ENCODE data around the gene IRF9.
A peak's percentile ranks its signal among the peaks of the same experiment; 100 is the strongest.

Gene IRF9

DNA sequence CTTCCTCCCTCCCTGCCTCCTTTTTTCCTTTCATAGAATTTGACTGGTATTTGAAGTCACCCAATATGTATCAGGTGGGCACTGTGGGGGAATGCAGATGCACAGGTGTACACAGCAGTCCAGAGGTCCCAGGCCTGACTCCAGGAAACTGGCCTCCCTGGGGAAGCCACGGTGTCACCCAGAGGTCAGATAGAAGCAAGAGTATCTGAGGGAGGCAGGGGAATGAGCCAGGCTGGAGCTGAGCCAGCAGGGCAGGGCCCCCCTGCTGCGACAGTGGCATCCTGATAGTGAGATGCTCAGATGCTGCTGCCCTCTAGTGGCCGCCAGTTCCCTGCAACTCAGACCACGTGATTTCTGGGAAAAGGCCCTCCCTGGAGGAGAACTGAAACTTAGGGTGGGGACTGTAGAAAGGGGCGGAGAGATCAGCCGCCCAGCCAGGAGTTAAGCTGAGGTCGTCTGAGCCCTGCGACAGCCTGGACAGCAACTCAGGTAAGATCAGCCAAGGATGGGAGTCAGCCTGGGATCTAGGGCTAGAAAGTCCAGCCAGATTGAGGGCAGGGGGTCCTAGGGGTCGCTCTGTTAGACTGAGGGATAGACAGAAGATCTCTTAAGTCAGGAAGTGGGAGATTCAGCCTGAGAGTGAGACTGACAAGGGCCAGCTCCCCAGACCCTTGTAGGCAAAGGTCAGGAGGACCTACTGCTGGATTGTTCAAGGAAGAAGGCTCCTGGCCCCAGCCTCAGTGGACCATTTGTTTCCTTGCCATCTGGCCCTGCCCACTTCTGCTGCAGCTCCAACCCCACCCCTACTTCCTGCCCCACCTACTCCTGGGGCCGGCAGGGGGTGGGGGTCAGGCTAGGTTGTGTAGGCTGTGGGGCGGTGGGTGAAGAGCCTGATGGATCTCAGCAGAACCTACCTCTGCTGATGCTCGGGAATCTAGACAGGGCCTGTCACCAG, at the start of gene IRF9:
Gene IRF9, plus strand, starts transcription at position 416 of the 955 bp plus-strand sequence. CDS start 880 bp downstream, outside the sequence.
- Histone ChIP-seq H3K9ac (peak within 1 kb of the TSS; percentile 38; the same call in 1 of the 2 replicates), H3K27ac (peak within 1 kb of the TSS; percentile 14; the same call in 1 of the 2 replicates), H3K4me1 (ENCODE audit: low read depth, poor library complexity, severe bottlenecking) (peaks cover 14% of the 10 kb centered on the region), H3K4me2 (peak within 1 kb of the TSS; percentile 79), H3K36me3 (ENCODE audit: insufficient read depth) (no peaks in the 10 kb centered on the region), H3K79me2 (ENCODE audit: insufficient read depth, low read depth) (no peaks in the 10 kb centered on the region), H2AFZ (ENCODE audit: low read depth) (0 out of 2 replicates have a peak within 1 kb of the TSS, but pooled peaks have one; percentile 15), H3K27me3 (ENCODE audit: insufficient read depth, low read depth) (no peaks in the 10 kb centered on the region), H4K20me1 (ENCODE audit: insufficient read depth) (no peaks in the 10 kb centered on the region), H3K4me3 (IDR thresholded peaks at IDR 0.05; ENCODE audit: insufficient read depth, low read depth, low read length) (no peak within 1 kb of the TSS)
- TF ChIP-seq CTCF (conservative IDR thresholded peaks at IDR 0.05; ENCODE audit: low read depth, low read length), result peak; percentile 80

- Histone ChIP-seq H3K27me3 (ENCODE audit: insufficient read depth, low read depth) (no peaks in the 10 kb centered on the region), H3K4me3 (IDR thresholded peaks at IDR 0.05; ENCODE audit: insufficient read depth, low read depth, low read length) (no peak overlapping the region), H3K4me2 (peak overlapping the region; percentile 68), H3K36me3 (ENCODE audit: insufficient read depth) (no peaks in the 10 kb centered on the region), H2AFZ (ENCODE audit: low read depth) (peak overlapping the region; percentile 68), H3K27ac (peak overlapping the region; percentile 91), H3K9ac (peak overlapping the region; percentile 63), H3K4me1 (ENCODE audit: low read depth, poor library complexity, severe bottlenecking) (peaks cover 33% of the 10 kb centered on the region), H3K79me2 (ENCODE audit: insufficient read depth, low read depth) (no peaks in the 10 kb centered on the region), H4K20me1 (ENCODE audit: insufficient read depth) (no peaks in the 10 kb centered on the region)
- no peak for TF ChIP-seq CTCF (conservative IDR thresholded peaks at IDR 0.05; ENCODE audit: low read depth, low read length)
Observed at GRCh38 chr14:24113379-24113800, 47.7 kb upstream of the IRF9 start.

DNA sequence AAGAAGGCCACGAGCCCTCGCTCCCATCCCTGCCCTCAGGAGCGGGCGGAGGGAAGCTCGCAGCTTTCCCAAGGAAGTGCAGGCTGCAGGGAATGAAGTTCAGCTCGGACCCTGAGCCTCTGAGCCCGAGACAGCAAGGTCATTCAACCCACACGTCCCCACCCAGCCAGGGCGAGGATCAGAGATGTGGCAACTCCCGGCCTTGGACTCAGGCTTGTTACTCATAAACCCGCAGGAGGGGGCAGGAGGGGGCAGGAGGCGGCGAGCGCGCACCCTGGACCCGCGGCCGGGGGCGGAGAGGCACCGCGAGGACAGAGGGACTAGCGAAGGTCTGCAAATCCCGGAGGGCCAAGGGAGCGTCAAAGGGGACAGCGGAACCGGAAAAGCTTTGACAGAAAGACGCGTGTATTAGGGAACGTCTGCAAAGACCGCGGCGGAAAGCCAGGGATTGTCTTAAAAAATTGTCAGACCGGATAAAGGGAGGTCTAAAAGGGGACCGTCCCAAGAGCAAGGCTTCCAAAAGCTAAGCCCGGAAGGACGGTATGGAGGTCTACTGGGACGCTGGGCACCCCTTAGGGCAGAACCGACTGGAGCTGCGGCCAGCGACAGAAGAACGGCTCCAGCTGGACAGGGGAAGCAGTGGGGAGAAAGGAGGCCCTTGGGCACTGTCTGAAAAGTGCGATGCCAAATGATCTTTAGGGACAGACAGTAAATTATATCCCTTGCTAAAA, 47.1 kb upstream of the IRF9 start:
- peak overlapping the region; percentile 91 for H3K27ac ChIP-seq

More for the DNA sequence above, 47.1 kb upstream of the IRF9 start:
- H3K79me2 ChIP-seq (ENCODE audit: insufficient read depth, low read depth), result no peaks in the 10 kb centered on the region
- H4K20me1 ChIP-seq (ENCODE audit: insufficient read depth), result no peaks in the 10 kb centered on the region
- H3K27me3 ChIP-seq (ENCODE audit: insufficient read depth, low read depth), result no peaks in the 10 kb centered on the region
- H3K36me3 ChIP-seq (ENCODE audit: insufficient read depth), result no peaks in the 10 kb centered on the region
- peak overlapping the region; percentile 63 for H3K9ac ChIP-seq
- peaks cover 28% of the 10 kb centered on the region for H3K4me1 ChIP-seq (ENCODE audit: low read depth, poor library complexity, severe bottlenecking)
- peak overlapping the region; percentile 68 for H2AFZ ChIP-seq (ENCODE audit: low read depth)
- H3K4me2 ChIP-seq, result peak overlapping the region; percentile 68
- TF ChIP-seq CTCF (conservative IDR thresholded peaks at IDR 0.05; ENCODE audit: low read depth, low read length), result no peak
- no peak overlapping the region for H3K4me3 ChIP-seq (IDR thresholded peaks at IDR 0.05; ENCODE audit: insufficient read depth, low read depth, low read length)
